SH-SY5Y (cell line): ENCODE measurements around the gene HMBS.

Source experiments
- GATA2 ChIP-seq: IDR thresholded peaks from 2 replicates; pipeline ENCODE4 v1.6.1; 2011; ENCODE audit warnings: mild to moderate bottlenecking, low read depth, low read length
- GATA3 ChIP-seq: IDR thresholded peaks from 2 replicates; pipeline ENCODE4 v1.6.1; 2011; ENCODE audit warnings: low read depth, mild to moderate bottlenecking, low read length, moderate library complexity

GRCh38 chr11:119087123-119087522 is 2.4 kb downstream of the HMBS start:
- TF ChIP-seq GATA3 = no peak
- no peak for TF ChIP-seq GATA2
